ENCODE measurements around the gene SKAP1. TPM values are rescaled to one million over a fixed set of nuclear protein-coding genes. Genes with fewer than 3 reads are reported as not detected.

SKAP1 gene
- polyA plus RNA-seq, 1 of the 3 experiments (the other 2 are of a cell fraction), result not detected

DNA sequence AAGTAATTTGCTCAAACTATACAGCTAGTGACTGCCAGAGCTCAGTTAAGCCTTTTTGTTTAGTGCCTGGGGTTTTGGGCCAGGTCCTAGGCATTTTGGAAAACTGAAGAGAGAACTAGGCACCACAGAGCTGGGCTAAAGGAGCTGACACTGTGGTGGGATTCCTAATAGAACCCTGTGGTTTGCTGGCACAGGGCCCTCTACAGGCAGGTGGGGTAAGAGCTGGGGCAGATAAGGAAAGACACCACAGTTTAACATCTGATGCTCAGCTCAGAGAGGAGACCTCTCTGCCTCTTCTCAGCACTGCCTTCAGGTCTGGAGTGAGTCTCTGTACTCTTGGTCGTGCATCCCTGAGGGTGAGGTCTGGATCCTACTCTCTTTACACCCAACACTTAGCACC, 201.3 kb downstream of the SKAP1 start:
- CTCF ChIA-PET, result interaction anchor here (1.1 to 1.5 kb wide), 5 partner anchors 13 to 79 kb away, joined by 3 to 8 read pairs (median 4); no protein-coding TSS in a partner anchor

More for the DNA sequence above, 201.3 kb downstream of the SKAP1 start:
- no peak overlapping the region for H3K4me2 ChIP-seq
- no peak overlapping the region for H3K4me3 ChIP-seq (ENCODE audit: low read depth in 2 of 2, low read length in 1 of 2)
- H3K4me1 ChIP-seq (ENCODE audit: control insufficient read depth in 1 of 2, insufficient read depth in 2 of 2, low read depth in 1 of 2, low read length in 1 of 2), result no peaks in the 10 kb centered on the region
- TF ChIP-seq FOSL2 (IDR thresholded peaks at IDR 0.05; ENCODE audit: borderline replicate concordance, low read depth) (no peak), JUND (IDR thresholded peaks at IDR 0.05) (no peak), MEF2A (IDR thresholded peaks at IDR 0.05; ENCODE audit: borderline replicate concordance, low read depth) (no peak), ELF1 (IDR thresholded peaks at IDR 0.05) (no peak), EZH2phosphoT487 (IDR thresholded peaks at IDR 0.05; ENCODE audit: borderline replicate concordance, low read depth) (no peak), CHD2 (IDR thresholded peaks at IDR 0.05; ENCODE audit: low read length, partially characterized antibody) (no peak), RXRA (IDR thresholded peaks at IDR 0.05; ENCODE audit: borderline replicate concordance, low read depth) (no peak), NRF1 (IDR thresholded peaks at IDR 0.05; ENCODE audit: low read depth, low read length) (no peak), GATA2 (CRISPR knock-in tag; IDR thresholded peaks at IDR 0.05) (no peak), FOXM1 (IDR thresholded peaks at IDR 0.05; ENCODE audit: low read depth) (no peak)
- TF ChIP-seq, protein P1, sequence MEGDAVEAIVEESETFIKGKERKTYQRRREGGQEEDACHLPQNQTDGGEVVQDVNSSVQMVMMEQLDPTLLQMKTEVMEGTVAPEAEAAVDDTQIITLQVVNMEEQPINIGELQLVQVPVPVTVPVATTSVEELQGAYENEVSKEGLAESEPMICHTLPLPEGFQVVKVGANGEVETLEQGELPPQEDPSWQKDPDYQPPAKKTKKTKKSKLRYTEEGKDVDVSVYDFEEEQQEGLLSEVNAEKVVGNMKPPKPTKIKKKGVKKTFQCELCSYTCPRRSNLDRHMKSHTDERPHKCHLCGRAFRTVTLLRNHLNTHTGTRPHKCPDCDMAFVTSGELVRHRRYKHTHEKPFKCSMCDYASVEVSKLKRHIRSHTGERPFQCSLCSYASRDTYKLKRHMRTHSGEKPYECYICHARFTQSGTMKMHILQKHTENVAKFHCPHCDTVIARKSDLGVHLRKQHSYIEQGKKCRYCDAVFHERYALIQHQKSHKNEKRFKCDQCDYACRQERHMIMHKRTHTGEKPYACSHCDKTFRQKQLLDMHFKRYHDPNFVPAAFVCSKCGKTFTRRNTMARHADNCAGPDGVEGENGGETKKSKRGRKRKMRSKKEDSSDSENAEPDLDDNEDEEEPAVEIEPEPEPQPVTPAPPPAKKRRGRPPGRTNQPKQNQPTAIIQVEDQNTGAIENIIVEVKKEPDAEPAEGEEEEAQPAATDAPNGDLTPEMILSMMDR (IDR thresholded peaks at IDR 0.05), result no peak
- TF ChIP-seq, protein P2, sequence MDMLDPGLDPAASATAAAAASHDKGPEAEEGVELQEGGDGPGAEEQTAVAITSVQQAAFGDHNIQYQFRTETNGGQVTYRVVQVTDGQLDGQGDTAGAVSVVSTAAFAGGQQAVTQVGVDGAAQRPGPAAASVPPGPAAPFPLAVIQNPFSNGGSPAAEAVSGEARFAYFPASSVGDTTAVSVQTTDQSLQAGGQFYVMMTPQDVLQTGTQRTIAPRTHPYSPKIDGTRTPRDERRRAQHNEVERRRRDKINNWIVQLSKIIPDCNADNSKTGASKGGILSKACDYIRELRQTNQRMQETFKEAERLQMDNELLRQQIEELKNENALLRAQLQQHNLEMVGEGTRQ (IDR thresholded peaks at IDR 0.05; ENCODE audit: borderline replicate concordance, low read depth, low read length), result no peak
- TF ChIP-seq, protein P3, sequence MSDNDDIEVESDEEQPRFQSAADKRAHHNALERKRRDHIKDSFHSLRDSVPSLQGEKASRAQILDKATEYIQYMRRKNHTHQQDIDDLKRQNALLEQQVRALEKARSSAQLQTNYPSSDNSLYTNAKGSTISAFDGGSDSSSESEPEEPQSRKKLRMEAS (IDR thresholded peaks at IDR 0.05; ENCODE audit: low read depth), result no peak
- TF ChIP-seq, protein P4, sequence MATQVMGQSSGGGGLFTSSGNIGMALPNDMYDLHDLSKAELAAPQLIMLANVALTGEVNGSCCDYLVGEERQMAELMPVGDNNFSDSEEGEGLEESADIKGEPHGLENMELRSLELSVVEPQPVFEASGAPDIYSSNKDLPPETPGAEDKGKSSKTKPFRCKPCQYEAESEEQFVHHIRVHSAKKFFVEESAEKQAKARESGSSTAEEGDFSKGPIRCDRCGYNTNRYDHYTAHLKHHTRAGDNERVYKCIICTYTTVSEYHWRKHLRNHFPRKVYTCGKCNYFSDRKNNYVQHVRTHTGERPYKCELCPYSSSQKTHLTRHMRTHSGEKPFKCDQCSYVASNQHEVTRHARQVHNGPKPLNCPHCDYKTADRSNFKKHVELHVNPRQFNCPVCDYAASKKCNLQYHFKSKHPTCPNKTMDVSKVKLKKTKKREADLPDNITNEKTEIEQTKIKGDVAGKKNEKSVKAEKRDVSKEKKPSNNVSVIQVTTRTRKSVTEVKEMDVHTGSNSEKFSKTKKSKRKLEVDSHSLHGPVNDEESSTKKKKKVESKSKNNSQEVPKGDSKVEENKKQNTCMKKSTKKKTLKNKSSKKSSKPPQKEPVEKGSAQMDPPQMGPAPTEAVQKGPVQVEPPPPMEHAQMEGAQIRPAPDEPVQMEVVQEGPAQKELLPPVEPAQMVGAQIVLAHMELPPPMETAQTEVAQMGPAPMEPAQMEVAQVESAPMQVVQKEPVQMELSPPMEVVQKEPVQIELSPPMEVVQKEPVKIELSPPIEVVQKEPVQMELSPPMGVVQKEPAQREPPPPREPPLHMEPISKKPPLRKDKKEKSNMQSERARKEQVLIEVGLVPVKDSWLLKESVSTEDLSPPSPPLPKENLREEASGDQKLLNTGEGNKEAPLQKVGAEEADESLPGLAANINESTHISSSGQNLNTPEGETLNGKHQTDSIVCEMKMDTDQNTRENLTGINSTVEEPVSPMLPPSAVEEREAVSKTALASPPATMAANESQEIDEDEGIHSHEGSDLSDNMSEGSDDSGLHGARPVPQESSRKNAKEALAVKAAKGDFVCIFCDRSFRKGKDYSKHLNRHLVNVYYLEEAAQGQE (IDR thresholded peaks at IDR 0.05; ENCODE audit: low read depth, low read length), result no peak
- TF ChIP-seq, protein P5, sequence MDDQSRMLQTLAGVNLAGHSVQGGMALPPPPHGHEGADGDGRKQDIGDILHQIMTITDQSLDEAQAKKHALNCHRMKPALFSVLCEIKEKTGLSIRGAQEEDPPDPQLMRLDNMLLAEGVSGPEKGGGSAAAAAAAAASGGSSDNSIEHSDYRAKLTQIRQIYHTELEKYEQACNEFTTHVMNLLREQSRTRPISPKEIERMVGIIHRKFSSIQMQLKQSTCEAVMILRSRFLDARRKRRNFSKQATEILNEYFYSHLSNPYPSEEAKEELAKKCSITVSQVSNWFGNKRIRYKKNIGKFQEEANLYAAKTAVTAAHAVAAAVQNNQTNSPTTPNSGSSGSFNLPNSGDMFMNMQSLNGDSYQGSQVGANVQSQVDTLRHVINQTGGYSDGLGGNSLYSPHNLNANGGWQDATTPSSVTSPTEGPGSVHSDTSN (IDR thresholded peaks at IDR 0.05), result no peak
- H3K27ac ChIP-seq (ENCODE audit: low read depth in 2 of 2, low read length in 1 of 2), result no peak overlapping the region
- no peak overlapping the region for H2AFZ ChIP-seq (ENCODE audit: low read depth)
- peaks cover 66% of the 10 kb centered on the region for H3K27me3 ChIP-seq (ENCODE audit: insufficient read depth)
- H3K9me3 ChIP-seq, result no peaks in the 10 kb centered on the region
- no peaks in the 10 kb centered on the region for H3K9me2 ChIP-seq
- no peaks in the 10 kb centered on the region for H3F3A ChIP-seq (replicated peaks; ENCODE audit: insufficient read depth)
- no peaks in the 10 kb centered on the region for H3K36me3 ChIP-seq (replicated peaks in 1 of 2; ENCODE audit: control insufficient read depth in 1 of 2, insufficient read depth in 2 of 2, low read length in 1 of 2)
- WGBS (ENCODE audit: low lambda C conversion rate), result 9% methylated on average over 1 of the region's 1 CpG
- no peaks in the 10 kb centered on the region for H4K20me1 ChIP-seq (ENCODE audit: insufficient read depth)
- POLR2A ChIA-PET, result no interaction called here
- H3K79me2 ChIP-seq (ENCODE audit: insufficient read depth), result no peaks in the 10 kb centered on the region
- no peak for DNase-seq
- H3K9ac ChIP-seq, result no peak overlapping the region

Measured in SK-N-SH (cell line).